HG02759 (cell line): ENCODE measurements around the gene WASL.

ENCODE experiments used
- ATAC-seq: cut with Tn5 transposase; IDR thresholded peaks from one replicate; pipeline ENCODE4 v1.9.1; 2021; ENCODE audit warnings: mild to moderate bottlenecking, moderate library complexity; ENCODE audit not compliant: unreplicated experiment

Gene WASL

DNA sequence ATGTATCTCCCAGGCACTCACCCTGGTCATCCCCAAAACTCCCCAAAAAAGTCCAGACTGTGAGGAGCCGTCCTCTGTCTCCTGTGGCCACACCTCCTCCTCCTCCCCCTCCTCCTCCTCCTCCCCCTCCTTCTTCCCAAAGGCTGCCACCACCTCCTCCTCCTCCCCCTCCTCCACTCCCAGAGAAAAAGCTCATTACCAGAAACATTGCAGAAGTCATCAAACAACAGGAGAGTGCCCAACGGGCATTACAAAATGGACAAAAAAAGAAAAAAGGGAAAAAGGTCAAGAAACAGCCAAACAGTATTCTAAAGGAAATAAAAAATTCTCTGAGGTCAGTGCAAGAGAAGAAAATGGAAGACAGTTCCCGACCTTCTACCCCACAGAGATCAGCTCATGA is 86.0 kb downstream of the WASL start:
- no peak for ATAC-seq

GRCh38 chr7:123662293-123662692 is 86.5 kb downstream of the WASL start:
- no peak for ATAC-seq

- no peak for ATAC-seq
Measured at GRCh38 chr7:123661765-123662164, 87.0 kb downstream of the WASL start.

DNA sequence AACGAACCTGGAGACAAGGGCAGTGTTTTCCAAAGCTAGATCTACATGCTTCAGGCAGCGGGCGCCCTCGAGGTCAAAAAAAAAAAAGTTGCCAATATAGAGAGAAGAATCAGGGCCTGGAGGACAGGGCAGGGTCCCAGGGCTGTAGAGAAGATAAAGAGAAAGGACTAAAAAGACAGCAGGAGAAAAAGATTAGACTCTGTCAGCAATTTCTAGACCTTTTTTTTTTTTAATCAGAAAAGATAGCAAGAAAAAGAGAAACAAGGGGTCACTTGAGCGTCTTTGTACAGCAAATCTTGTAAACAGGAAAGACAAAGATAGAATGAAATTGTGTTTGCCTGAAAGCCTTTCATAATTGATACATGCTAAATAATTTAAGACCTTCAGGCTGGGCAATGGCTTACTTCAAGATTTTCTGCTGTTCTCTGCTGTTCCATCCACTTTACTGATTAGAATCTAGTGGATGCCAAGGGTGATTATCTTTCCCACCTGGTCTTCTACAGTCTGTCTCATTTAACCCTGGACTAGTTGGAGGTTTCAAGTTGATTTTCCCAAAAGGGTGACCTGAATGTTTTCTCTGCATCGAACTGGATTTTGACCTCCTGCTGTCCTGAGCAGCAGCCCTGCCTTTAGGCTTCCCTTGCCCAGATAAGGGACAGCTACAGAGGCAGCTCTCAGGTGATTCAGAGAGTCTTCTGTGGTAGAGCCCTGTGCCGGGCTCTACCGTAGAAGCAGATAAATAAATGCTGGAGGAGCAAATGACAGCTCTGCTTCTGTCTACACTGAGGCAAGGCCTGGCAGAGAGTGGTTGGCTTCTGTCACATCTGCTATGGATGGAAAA is 88.1 kb downstream of the WASL start:
- no peak for ATAC-seq

GRCh38 chr7:123658023-123658422 is 90.8 kb downstream of the WASL start:
- no peak for ATAC-seq

GRCh38 chr7:123657304-123657685 is 91.5 kb downstream of the WASL start:
- ATAC-seq, result no peak

DNA sequence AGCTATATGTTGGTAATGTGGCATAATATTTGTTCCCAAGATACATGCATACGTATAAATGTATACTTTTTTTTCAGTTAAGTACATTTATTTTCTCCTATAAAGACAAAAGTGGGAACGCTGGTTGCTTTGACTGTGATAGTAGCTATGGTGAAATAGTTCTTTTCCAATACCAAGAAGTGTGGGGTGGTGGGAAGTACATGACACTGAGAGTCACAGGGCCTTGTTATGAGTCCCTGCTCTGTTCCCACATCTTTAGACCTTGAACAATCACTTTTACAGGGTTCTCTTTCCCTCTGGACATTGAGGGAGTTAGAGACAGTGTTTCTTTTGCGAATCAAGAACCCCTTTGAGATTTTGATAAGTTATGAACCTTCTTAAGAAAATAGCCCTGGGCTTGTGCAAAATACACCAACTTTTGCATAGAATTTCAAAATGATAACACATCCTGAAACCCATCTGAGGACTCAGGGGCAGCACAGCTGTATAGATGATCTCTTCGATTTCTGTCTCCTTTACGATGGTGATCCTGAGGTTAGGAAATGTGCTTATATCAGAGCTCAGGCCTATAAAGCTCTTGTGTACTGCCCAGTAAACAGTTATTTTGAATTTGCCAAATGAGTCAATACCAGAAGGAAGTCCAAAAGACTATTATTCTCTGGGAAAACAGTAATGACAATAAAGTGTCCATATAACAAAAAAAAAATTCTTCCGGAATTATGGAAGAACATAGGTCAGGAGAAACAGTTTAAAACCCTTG is 92.1 kb downstream of the WASL start:
- no peak for ATAC-seq

- ATAC-seq, result no peak
Measured at GRCh38 chr7:123655614-123656013, 93.2 kb downstream of the WASL start, which contains the start of gene LMOD2. LMOD2 (plus strand) TSS chr7:123655866; CDS start chr7:123655964, 98 bp downstream.

DNA sequence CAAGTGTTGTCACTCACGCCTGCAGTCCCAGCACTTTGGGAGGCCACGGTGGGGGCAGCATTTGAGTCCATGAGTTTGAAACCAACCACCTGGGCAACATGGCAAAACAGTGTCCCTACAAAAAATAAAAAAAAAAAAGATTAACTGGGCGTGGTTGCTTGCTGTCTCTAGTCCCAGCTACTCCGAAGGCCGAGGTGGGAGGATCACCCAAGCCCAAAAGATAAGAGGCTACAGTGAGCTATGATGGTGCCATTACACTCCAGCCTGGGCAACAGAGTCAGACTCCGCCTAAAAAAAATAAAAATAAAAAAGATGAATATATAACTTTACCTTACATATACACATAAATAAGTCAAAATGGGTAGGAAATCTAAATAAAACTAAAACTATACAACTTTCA is 95.6 kb downstream of the WASL start:
- no peak for ATAC-seq

DNA sequence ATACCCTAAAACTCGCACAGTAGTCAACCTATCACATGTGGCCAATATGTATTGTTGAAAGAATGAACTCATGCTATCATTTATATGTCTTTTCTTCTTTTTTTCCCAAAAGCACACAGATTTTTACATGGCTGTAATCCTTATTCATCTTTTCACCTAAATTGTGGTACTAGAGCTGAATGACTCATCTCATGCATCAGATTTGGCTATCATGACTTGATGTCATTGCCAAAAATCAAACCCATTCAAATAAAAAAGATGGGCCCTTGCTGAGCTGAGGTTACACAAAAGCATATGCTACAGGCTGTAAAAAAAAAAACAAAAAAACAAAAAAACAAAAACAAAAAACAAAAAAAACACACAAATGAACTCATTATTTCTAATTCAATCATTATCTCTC is 96.4 kb downstream of the WASL start:
- no peak for ATAC-seq

DNA sequence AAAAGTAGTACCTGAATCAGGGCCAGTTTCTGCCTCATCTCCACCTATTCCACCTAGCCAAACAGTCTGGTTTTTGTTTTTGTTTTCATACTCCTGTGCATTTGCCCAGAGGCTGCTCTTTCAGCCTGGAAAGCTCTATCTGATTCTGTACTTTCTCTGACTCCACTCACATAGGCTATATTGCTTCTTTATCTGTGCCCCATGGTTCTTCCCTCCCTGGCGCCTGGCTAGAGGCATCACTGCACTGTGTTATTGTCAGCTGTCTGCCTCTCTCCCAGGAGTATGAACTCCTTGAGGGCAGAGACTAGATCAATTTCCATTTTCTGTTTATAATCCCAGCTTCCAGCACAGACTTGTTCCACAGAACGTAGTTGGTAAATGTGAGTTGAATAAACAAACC is 98.2 kb downstream of the WASL start:
- ATAC-seq, result no peak

DNA sequence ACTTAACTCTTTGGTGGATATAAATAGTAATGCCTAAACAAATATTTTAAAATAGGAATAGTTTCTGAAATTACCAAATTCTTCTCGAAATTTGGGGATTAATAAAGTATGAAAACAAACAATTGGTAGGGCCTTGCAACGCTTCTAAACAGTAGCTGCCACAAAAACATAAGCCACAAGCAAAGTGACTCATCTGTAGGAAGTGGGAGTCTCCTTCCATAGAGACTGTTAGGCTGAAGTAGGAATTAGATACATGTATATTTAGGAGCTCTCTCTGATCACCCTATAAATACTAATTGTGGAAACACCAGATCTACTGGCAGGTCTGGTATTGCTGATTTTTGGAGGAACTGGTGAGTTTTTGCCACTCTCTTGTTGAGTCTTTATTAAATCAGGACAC is 98.8 kb downstream of the WASL start:
- no peak for ATAC-seq

DNA sequence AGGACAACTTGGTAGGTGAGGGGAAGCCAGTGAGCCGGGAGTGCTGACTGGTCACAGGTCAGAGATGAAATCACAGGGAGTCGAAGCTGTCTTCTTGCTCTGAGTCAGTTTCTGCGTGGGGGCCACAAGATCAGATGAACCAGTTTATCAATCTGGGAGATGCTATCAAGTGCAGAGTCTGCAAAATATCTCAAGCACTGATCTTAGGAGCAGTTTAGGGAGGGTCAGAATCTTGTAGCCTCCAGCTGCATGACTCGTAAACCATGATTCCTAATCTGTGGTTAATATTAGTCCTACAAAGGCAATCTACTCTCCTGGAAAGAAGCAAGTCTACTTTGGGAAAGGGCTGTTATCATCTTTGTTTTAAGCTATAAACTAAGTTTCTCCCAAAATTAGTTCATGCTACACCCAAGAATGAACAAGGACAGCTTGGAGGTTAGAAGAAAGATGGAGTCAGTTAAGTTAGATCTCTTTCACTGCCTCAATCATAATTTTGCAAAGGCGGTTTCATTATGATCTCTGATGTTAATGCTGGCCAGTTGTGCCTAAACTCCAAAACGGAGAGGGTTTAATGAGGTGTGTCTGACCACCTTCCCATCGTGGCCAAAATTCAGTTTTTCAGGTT is 101.6 kb downstream of the WASL start:
- ATAC-seq, result no peak

DNA sequence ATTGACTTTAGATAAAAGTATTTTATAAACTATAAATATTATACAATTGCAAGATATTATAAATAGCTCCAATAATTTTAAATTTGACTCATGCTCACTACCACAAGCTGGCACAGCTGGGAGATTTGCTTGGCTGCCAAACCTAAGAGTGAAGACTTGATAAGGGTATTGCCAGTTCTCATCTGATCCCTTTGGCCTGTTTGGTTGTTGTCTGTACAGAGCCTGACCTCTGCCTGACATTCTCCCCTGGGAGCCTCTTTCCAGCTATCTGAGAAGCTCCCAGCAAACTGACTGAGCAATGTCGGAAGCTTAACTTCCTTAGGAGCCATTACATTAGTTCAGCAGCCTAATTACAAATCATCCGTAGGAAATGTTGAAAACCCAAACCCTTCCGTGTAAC is 103.3 kb downstream of the WASL start:
- ATAC-seq, result no peak

DNA sequence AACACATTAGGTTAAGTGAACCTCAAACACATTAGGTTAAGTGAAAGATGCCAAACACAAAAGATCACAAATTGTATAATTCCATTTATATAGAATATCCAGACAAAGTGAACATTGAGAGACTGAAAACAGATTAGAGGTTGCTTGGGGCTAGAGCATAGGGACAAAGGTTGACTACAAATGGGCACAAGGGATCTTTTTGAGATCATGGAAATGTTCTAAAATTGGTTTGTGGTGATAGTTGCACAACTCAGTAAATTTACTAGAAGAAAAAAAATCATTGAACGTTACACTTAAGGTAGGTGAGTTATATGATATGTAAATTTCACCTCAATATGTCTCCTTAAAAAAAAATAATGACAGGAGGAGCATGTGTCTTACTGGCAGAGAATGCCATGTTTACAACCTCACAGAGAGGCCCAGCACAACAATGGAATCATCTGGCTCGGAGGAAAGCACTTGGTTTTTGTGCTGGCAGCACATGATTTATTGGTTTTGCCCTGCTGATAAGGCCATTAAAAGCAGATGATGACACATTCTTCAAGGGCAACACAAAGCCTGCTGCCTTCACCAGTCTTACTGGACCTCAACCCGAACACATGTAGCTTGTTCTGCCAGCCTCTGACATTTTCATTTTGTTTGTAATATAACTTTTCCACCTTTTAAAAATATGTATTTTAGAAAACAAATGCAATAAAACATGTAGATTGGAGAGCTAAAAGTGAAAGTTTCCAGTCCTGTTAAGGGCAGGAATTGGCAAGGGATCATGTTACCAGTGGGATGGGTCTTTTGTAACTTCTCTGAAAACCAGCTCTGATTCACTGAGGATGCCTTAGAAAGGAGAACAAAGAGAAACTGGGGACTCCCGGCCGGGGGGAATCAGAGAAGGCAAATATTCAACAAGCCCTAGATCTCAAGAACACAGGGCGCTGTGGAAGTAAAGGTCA is 105.0 kb downstream of the WASL start:
- ATAC-seq, result no peak

DNA sequence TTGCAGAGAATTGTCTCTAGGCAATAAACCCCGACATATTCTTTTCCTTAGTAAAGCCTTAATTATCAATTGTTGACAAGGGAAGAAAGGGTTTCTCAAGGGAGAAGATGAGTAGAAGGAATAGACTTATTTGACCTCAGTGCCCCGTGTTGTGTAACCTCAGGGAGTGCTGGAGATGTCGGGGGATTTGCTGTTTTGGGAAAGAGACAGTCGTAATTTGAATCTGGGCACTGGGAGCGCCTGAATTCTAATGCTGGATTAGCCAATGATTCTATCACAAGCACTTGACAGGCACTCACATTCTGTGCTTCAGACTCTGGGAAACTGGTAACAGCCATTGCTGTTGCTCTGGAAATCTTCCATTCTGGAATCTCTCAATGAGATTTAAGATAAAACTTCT is 106.9 kb downstream of the WASL start:
- no peak for ATAC-seq

DNA sequence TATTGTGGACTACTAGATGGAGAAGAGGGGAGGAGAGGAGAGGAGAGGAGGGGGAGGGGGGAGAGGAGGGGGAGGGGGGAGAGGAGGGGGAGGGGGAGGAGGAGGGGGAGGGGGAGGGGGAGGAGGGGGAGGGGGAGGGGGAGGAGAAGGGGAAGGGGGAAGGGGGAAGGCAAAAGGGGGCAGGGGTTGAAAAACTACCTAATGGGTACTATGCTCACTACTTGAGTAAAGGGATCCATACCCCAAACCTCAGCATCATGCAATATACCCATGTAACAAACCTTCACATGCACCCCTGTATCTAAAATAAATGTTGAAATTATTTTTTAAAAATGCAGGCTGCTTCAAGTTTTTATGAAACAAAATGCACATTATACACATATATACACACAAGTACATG is 108.2 kb downstream of the WASL start:
- ATAC-seq, result no peak

GRCh38 chr7:123639631-123640030 is 109.2 kb downstream of the WASL start:
- ATAC-seq, result no peak

DNA sequence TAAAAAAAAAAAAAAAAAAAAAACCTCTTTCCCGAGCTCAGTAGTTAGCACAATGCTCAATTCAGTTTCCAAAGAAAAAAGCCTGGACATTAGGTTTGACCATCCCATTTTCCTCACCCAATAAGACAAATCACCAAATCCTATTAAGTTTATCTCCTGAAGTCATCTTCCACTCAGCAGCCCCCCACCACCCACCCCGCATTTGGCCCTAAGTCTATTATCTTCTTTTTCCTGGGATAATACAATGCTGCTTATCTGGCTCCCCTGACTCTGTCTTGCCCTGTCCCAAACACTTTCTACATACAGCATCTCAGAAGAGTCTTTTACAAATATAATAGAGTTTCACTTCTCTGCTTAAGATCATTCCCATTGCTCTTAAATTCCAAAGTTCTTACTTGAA is 110.9 kb downstream of the WASL start:
- ATAC-seq, result no peak

- ATAC-seq, result no peak
Measured at GRCh38 chr7:123637203-123637602, 111.6 kb downstream of the WASL start.
